Aorta (tissue), 5 donors: Measurements from ENCODE around the gene NDUFAF3. TPM values are rescaled to one million over a fixed set of nuclear protein-coding genes. Genes with fewer than 3 reads are reported as not detected.

Experiments
- ATAC-seq: fragments of 200-7000 bp; cut with Tn5 transposase; one replicate; pipeline ENCODE4 v1.9.1; 2022; ENCODE audit warnings: moderate library complexity; ENCODE audit not compliant: low FRiP score
- DNase-seq, 2 donors: peaks; one replicate each; pipeline ENCODE4 v3.0.0-alpha.2; 2020
- H3K27ac ChIP-seq, 2 donors: one replicate each; pipeline ENCODE4 v1.5.1; 2013; ENCODE audit warnings: low read length in 2 of 2, mild to moderate bottlenecking in 2 of 2, moderate library complexity in 2 of 2, control low read depth in 1 of 2, inconsistent platforms in 1 of 2, low read depth in 1 of 2
- H3K27me3 ChIP-seq, 2 donors: one replicate each; pipeline ENCODE4 v1.6.1; 2013; ENCODE audit warnings: control low read depth in 1 of 2, low read length in 1 of 2, mild to moderate bottlenecking in 1 of 2, moderate library complexity in 1 of 2; ENCODE audit not compliant: insufficient read depth in 2 of 2, control insufficient read depth in 1 of 2
- H3K36me3 ChIP-seq, 2 donors: one replicate each; pipeline ENCODE4 v1.6.1; 2013; ENCODE audit warnings: control low read depth in 1 of 2, low read length in 1 of 2, mild to moderate bottlenecking in 1 of 2; ENCODE audit not compliant: insufficient read depth in 2 of 2, control insufficient read depth in 1 of 2
- H3K4me1 ChIP-seq, 2 donors: one replicate each; pipeline ENCODE4 v1.6.1; 2013; ENCODE audit warnings: low read length in 2 of 2, control low read depth in 1 of 2, mild to moderate bottlenecking in 1 of 2, moderate library complexity in 1 of 2; ENCODE audit not compliant: insufficient read depth in 2 of 2, control insufficient read depth in 1 of 2
- H3K4me3 ChIP-seq, 2 donors: one replicate each; pipeline ENCODE4 v1.5.1; 2013; ENCODE audit warnings: low read length in 2 of 2, control low read depth in 1 of 2, mild to moderate bottlenecking in 1 of 2
- H3K9me3 ChIP-seq: one replicate; pipeline ENCODE4 v1.6.1; 2013; ENCODE audit warnings: mild to moderate bottlenecking, low read length; ENCODE audit not compliant: control insufficient read depth
- WGBS, 2 donors: extraction: QIAGEN DNeasy Blood & Tissue Kit; methylation state at CpG; one replicate each; pipeline ENCODE4 v1.1.7; 2013; 5-methylcytosine and 5-hydroxymethylcytosine counted together
- intact Hi-C, 2 donors: fragments of 100-400 bp; cut with DNase I; formaldehyde crosslinking; loops; one replicate each; pipeline versions ENCODE4 v1.14.2 to v1.15.0; 2022
- polyA plus RNA-seq, 2 donors: library from polyadenylated mRNA; stranded (reverse); fragments of 200-250 nt; gene quantifications; one replicate each; pipeline ENCODE4 v1.2.3, GENCODE V29; 2013
- total RNA-seq, 2 donors: library from RNA; stranded (reverse); fragmentation: NEBNext Ultra II Directional; extraction: Animal tissue kit (Norgen Biotek cat#: 25700); gene quantifications; one replicate each; pipeline ENCODE4 v1.2.1, GENCODE V29; 2021
- donor health status: healthy with polysubstance abuse.
- donor health status: Bipolar disorder and iron deficiency.
- donor health status: DM: no; HTN: no; CAD: no.
- donor health status: DM: no; HTN: no; CAD: no.
- donor health status: DM: yes; HTN: yes; CAD: no.

The NDUFAF3 gene
- total and polyA plus RNA-seq, 4 donors, result 55.8 to 75.1 (median 66.4) TPM

- intact Hi-C loops, result no loop called here
- H3K9me3 ChIP-seq, result no peaks in the 10 kb centered on the region
- H3K4me1 ChIP-seq, result no peaks in the 10 kb centered on the region
- ATAC-seq (no peak), DNase-seq (no peak)
- H3K36me3 ChIP-seq, result no peaks in the 10 kb centered on the region
- 75 to 77% methylated on average over 8 of the region's 8 CpGs for WGBS, 2 donors
- no peak overlapping the region for H3K27ac ChIP-seq
- H3K4me3 ChIP-seq, result no peak overlapping the region
- no peaks in the 10 kb centered on the region for H3K27me3 ChIP-seq
Observed at GRCh38 chr3:48997102-48997635, 24.8 kb upstream of the NDUFAF3 start.

- Histone ChIP-seq H3K27me3 (no peaks in the 10 kb centered on the region), H3K4me1 (no peaks in the 10 kb centered on the region), H3K9me3 (no peaks in the 10 kb centered on the region), H3K4me3 (no peak overlapping the region), H3K36me3 (no peaks in the 10 kb centered on the region), H3K27ac (no peak overlapping the region)
- WGBS, 2 donors, result 77 to 81% methylated on average over 20 of the region's 20 CpGs
- ATAC-seq (no peak), DNase-seq (no peak)
- intact Hi-C loops, result no loop called here
Observed at GRCh38 chr3:48997714-48998637, 23.9 kb upstream of the NDUFAF3 start.

- H3K36me3 ChIP-seq, result no peaks in the 10 kb centered on the region
- no peak overlapping the region for H3K27ac ChIP-seq
- no peak for DNase-seq
- H3K9me3 ChIP-seq, result no peaks in the 10 kb centered on the region
- ATAC-seq, result no peak
- intact Hi-C loops, result no loop called here
- WGBS, 2 donors, result 75 to 82% methylated on average over 8 of the region's 8 CpGs
- no peaks in the 10 kb centered on the region for H3K27me3 ChIP-seq
- no peaks in the 10 kb centered on the region for H3K4me1 ChIP-seq
- no peak overlapping the region for H3K4me3 ChIP-seq
Observed at GRCh38 chr3:48999085-48999858, 22.6 kb upstream of the NDUFAF3 start.

- no peak overlapping the region for H3K4me3 ChIP-seq
- 90 to 92% methylated on average over 6 of the region's 6 CpGs for WGBS, 2 donors
- H3K27ac ChIP-seq, result no peak overlapping the region
- ATAC-seq (no peak), DNase-seq (no peak)
- no peaks in the 10 kb centered on the region for H3K4me1 ChIP-seq
- H3K27me3 ChIP-seq, result no peaks in the 10 kb centered on the region
- intact Hi-C loops, result no loop called here
- no peaks in the 10 kb centered on the region for H3K36me3 ChIP-seq
- no peaks in the 10 kb centered on the region for H3K9me3 ChIP-seq
Observed at GRCh38 chr3:49001155-49001554, 20.8 kb upstream of the NDUFAF3 start.

- H3K4me1 ChIP-seq, result no peaks in the 10 kb centered on the region
- H3K36me3 ChIP-seq, result no peaks in the 10 kb centered on the region
- no peaks in the 10 kb centered on the region for H3K9me3 ChIP-seq
- H3K27ac ChIP-seq, result no peak overlapping the region
- WGBS, 2 donors, result 90 to 91% methylated on average over 16 of the region's 16 CpGs
- no peak overlapping the region for H3K4me3 ChIP-seq
- ATAC-seq, result no peak
- DNase-seq, result no peak
- intact Hi-C loops, result no loop called here
- H3K27me3 ChIP-seq, result no peaks in the 10 kb centered on the region
Observed at GRCh38 chr3:49004352-49005302, 17.3 kb upstream of the NDUFAF3 start.

- no peaks in the 10 kb centered on the region for H3K36me3 ChIP-seq
- no peaks in the 10 kb centered on the region for H3K9me3 ChIP-seq
- 95 to 97% methylated on average over 3 of the region's 3 CpGs for WGBS, 2 donors
- ATAC-seq (no peak), DNase-seq (no peak)
- H3K27me3 ChIP-seq, result no peaks in the 10 kb centered on the region
- no peaks in the 10 kb centered on the region for H3K4me1 ChIP-seq
- no peak overlapping the region for H3K4me3 ChIP-seq
- H3K27ac ChIP-seq, result no peak overlapping the region
- intact Hi-C loops, result no loop called here
Observed at GRCh38 chr3:49005303-49005680, 16.6 kb upstream of the NDUFAF3 start.

- Histone ChIP-seq H3K9me3 (no peaks in the 10 kb centered on the region), H3K27me3 (no peaks in the 10 kb centered on the region), H3K36me3 (no peaks in the 10 kb centered on the region), H3K27ac (peak overlapping the region in 1 of 2 donors; percentile 48), H3K4me1 (no peaks in the 10 kb centered on the region), H3K4me3 (no peak overlapping the region)
- WGBS, 2 donors, result 94% methylated on average over 5 of the region's 5 CpGs
- DNase-seq (no peak), ATAC-seq (no peak)
- intact Hi-C loops, result no loop called here
Observed at GRCh38 chr3:49005998-49006397, 15.9 kb upstream of the NDUFAF3 start.

- H3K4me3 ChIP-seq, result peak overlapping the region; percentile 32 to 49
- no peaks in the 10 kb centered on the region for H3K9me3 ChIP-seq
- peak; percentile 72 to 83 for DNase-seq
- peak; percentile 45 for ATAC-seq
- 0 to 1% methylated on average over 32 of the region's 32 CpGs for WGBS, 2 donors
- H3K27me3 ChIP-seq, result no peaks in the 10 kb centered on the region
- H3K4me1 ChIP-seq, result no peaks in the 10 kb centered on the region
- H3K36me3 ChIP-seq, result no peaks in the 10 kb centered on the region
- peak overlapping the region in 1 of 2 donors; percentile 96 for H3K27ac ChIP-seq
- intact Hi-C loops, result no loop called here
Observed at GRCh38 chr3:49006408-49007067, 15.4 kb upstream of the NDUFAF3 start.
